HFF-Myc (cell line): Measurements from ENCODE around the gene SMARCAD1.
A peak's percentile ranks its signal among the peaks of the same experiment; 100 is the strongest.

ENCODE experiments used
- DNase-seq: peaks from one replicate; pipeline ENCODE4 v3.0.0-alpha.2; 2011; ENCODE audit warnings: low read depth; ENCODE audit errors: extremely low read depth
- H3K4me3 ChIP-seq: replicated peaks from 2 replicates; pipeline ENCODE4 v1.5.1; 2011; ENCODE audit warnings: low read depth, mild to moderate bottlenecking, control low read depth, low read length
- CTCF ChIP-seq: IDR thresholded peaks from 2 replicates; pipeline ENCODE4 v1.5.1; 2012; ENCODE audit warnings: mild to moderate bottlenecking, low read depth, low read length, control low read depth; ENCODE audit errors: missing control alignments

SMARCAD1 gene

DNA sequence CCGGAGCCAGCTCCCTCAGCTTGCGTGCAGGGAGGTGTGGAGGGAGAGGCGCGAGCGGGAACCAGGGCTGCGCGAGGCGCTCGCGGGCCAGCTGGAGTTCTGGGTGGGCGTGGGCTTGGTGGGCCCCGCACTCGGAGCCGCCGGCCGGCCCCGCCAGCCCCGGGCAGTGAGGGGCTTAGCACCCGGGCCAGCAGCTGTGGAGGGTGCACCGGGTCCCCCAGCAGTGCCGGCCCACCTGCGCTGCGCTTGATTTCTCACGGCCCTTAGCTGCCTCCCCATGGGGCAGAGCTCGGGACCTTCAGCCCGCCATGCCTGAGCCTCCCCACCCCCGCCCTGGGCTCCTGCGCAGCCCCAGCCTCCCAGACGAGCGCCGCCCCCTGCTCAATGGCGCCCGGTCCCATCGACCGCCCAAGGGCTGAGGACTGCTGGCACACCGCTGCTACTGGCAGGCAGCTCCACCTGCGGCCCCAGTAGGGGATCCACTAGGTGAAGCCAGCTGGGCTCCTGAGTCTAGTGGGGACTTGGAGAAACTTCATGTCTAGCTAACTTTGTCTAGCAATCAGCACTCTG, 37.8 kb upstream of the SMARCAD1 start:
- no peak for DNase-seq
- TF ChIP-seq CTCF: no peak
- no peak overlapping the region for H3K4me3 ChIP-seq

GRCh38 chr4:94171616-94172015, 36.0 kb upstream of the SMARCAD1 start:
- DNase-seq: no peak
- peak; percentile 51 for TF ChIP-seq CTCF
- no peak overlapping the region for H3K4me3 ChIP-seq

DNA sequence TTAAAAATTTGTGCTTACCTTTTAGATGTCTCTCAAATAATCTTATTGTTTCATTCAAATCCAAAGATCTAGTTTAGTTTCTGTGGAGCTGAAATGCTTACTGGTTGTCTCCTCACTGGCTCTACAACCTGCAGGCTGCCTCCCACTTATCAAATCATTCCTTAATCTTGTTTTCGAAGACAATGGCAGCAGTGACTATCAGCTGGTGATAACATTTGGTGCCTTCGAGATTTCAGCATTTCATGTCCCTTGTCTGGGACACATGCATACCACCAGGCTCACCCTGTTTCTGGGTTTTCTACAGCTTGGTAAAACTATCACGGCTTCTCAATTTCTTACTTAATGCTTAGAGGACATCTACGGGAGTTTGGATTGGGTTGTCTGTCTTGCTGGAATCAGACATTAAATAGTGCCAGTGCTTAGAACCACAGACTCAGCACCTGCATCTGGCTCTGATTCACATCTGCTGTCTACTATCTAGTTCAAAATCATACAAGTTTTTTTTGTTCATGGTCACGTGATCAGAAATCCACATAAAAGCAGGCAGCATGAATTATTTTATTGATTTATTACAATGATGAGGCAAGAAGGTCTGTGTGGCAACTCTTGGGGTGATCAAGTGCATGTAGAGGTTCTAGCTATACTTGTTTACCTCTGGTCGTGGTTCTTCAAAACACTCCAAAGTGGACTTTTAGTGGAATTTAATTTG, 32.0 kb upstream of the SMARCAD1 start:
- no peak for DNase-seq
- H3K4me3 ChIP-seq: no peak overlapping the region
- TF ChIP-seq CTCF: no peak

GRCh38 chr4:94177822-94178221, 29.8 kb upstream of the SMARCAD1 start:
- H3K4me3 ChIP-seq: no peak overlapping the region
- no peak for TF ChIP-seq CTCF
- DNase-seq: no peak

GRCh38 chr4:94181815-94182214, 25.9 kb upstream of the SMARCAD1 start:
- DNase-seq: no peak
- TF ChIP-seq CTCF: no peak

GRCh38 chr4:94202769-94203168, 4.9 kb upstream of the SMARCAD1 start:
- H3K4me3 ChIP-seq: no peak overlapping the region
- DNase-seq: no peak
- TF ChIP-seq CTCF: no peak

More at GRCh38 chr4:94181815-94182214, 25.9 kb upstream of the SMARCAD1 start:
- H3K4me3 ChIP-seq: no peak overlapping the region

DNA sequence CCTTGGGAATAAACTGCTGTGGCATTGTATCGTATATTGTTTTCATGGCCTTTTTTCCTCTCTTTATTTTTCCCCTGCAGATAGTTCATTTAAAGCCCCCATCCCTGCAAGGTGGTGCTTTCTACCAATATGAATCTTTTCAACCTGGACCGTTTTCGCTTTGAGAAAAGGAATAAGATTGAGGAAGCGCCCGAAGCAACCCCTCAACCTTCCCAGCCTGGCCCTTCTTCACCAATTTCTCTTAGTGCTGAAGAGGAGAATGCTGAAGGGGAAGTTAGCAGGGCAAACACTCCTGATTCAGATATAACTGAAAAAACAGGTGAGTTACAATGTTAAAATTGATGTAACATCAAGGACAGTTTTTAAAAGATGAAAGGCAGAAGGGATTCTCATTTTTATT, 601 bp downstream of the SMARCAD1 start:
- peak overlapping the region; percentile 75 for H3K4me3 ChIP-seq
- TF ChIP-seq CTCF: no peak
- DNase-seq: no peak
